GM12874 (cell line): ENCODE measurements around the gene GAGE12D.
"Not testable (repeated sequence)": the region's sequence is repeated elsewhere in the genome, so short reads cannot be mapped to it uniquely, and the experiment has no call there.

Experiments used
- CTCF ChIP-seq: IDR thresholded peaks from 2 replicates; pipeline ENCODE4 v1.5.1; 2011; ENCODE audit warnings: low read depth, mild to moderate bottlenecking, control low read depth, low read length, moderate library complexity; ENCODE audit not compliant: insufficient read depth

Gene GAGE12D

GRCh38 chrX:49541433-49541832, at the start of gene GAGE12D:
Gene GAGE12D, plus strand, starts transcription at chrX:49541733. Its CDS starts 1,155 bp downstream, at chrX:49542888.
- not testable (repeated sequence) for TF ChIP-seq CTCF

GRCh38 chrX:49531877-49532276, 9.7 kb upstream of the GAGE12D start, which contains the start of gene GAGE12C:
Gene GAGE12C, plus strand, starts transcription at chrX:49532177. Its CDS starts 1,155 bp downstream, at chrX:49533332.
- not testable (repeated sequence) for TF ChIP-seq CTCF

- TF ChIP-seq CTCF: not testable (repeated sequence)
These were observed 9.5 kb downstream of the GAGE12D start, which contains the start of gene GAGE12E for GRCh38 chrX:49550989-49551388. Gene GAGE12E, plus strand, starts transcription at chrX:49551289. Its CDS starts 1,155 bp downstream, at chrX:49552444.

GRCh38 chrX:49560542-49560941, 19.0 kb downstream of the GAGE12D start, which contains the start of gene GAGE12F:
Gene GAGE12F, plus strand, starts transcription at chrX:49560842. Its CDS starts 1,155 bp downstream, at chrX:49561997.
- not testable (repeated sequence) for TF ChIP-seq CTCF

GRCh38 chrX:49570100-49570499, 28.6 kb downstream of the GAGE12D start, which contains the start of gene GAGE12G:
Gene GAGE12G, plus strand, starts transcription at chrX:49570400. Its CDS starts 1,155 bp downstream, at chrX:49571555.
- not testable (repeated sequence) for TF ChIP-seq CTCF

- TF ChIP-seq CTCF: not testable (repeated sequence)
These were observed 38.1 kb downstream of the GAGE12D start, which contains the start of gene GAGE12H for GRCh38 chrX:49579649-49580048. Gene GAGE12H, plus strand, starts transcription at chrX:49579949. Its CDS starts 1,155 bp downstream, at chrX:49581104.

- not testable (repeated sequence) for TF ChIP-seq CTCF
These were observed 47.7 kb downstream of the GAGE12D start, which contains the start of gene GAGE2A for GRCh38 chrX:49589196-49589595. Gene GAGE2A, plus strand, starts transcription at chrX:49589496. Its CDS starts 1,155 bp downstream, at chrX:49590651.
